Measurements from ENCODE around the gene FAM162B.

- TF ChIP-seq POLR2A (IDR thresholded peaks at IDR 0.05; ENCODE audit: low read length) (no peak), SMC3 (IDR thresholded peaks at IDR 0.05) (no peak), RFX5 (IDR thresholded peaks at IDR 0.05) (no peak), JUN (IDR thresholded peaks at IDR 0.05) (no peak), CTCF (IDR thresholded peaks at IDR 0.05) (no peak), HEYL (CRISPR knock-in tag; IDR thresholded peaks at IDR 0.05) (no peak), ZFP36 (IDR thresholded peaks at IDR 0.05; ENCODE audit: borderline replicate concordance, partially characterized antibody) (no peak), USF2 (IDR thresholded peaks at IDR 0.05) (no peak)
Measured at GRCh38 chr6:116741571-116741970, 23.9 kb downstream of the FAM162B start.

Data from A549 (cell line).